ENCODE results near the gene ALOX12B.

DNA sequence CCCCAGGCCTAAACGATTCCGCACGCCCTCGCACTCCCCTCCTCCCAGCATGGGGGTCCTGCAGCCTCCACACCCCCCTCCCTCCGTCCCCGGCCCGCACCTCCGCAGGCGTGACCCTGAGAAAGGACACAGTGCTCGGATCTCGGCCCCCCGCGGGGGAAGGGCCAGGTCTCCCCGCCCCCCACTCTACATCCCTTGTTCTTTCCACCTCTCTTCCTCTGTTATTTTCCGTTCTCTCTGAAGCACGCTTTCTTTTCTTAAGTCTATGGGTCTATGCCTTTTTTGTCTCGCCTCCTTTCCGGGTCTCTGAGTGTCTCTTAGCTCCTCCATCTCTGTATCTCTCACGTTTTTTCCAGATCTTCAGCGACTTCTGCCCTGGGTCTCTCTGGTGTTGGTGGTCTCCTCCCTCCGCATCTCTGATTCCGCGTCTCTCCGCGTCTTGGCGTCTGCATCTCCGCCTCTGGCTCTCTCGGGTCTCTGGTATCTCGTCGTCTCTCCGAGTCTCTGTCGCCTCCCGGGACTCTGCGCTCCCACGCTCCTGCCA lies 38.5 kb upstream of the ALOX12B start:
- TF ChIP-seq NR3C1 (CRISPR knock-in tag; IDR thresholded peaks at IDR 0.05) (no peak), ZNF672 (CRISPR knock-in tag; IDR thresholded peaks at IDR 0.05) (no peak), MAFG (CRISPR knock-in tag; IDR thresholded peaks at IDR 0.05) (no peak), ZNF24 (IDR thresholded peaks at IDR 0.05) (no peak), IRF2 (CRISPR knock-in tag; IDR thresholded peaks at IDR 0.05) (no peak), CEBPB (IDR thresholded peaks at IDR 0.05; ENCODE audit: borderline replicate concordance, low read depth, low read length) (no peak), MYC (CRISPR knock-in tag; IDR thresholded peaks at IDR 0.05; ENCODE audit: borderline replicate concordance) (no peak), FOSL2 (CRISPR knock-in tag; IDR thresholded peaks at IDR 0.05) (no peak), ATF1 (CRISPR knock-in tag; IDR thresholded peaks at IDR 0.05) (no peak), KLF16 (CRISPR knock-in tag; IDR thresholded peaks at IDR 0.05) (no peak; a peak in 2 of 4 replicates), RFX3 (CRISPR knock-in tag; IDR thresholded peaks at IDR 0.05) (no peak)
- TF ChIP-seq, protein P1, sequence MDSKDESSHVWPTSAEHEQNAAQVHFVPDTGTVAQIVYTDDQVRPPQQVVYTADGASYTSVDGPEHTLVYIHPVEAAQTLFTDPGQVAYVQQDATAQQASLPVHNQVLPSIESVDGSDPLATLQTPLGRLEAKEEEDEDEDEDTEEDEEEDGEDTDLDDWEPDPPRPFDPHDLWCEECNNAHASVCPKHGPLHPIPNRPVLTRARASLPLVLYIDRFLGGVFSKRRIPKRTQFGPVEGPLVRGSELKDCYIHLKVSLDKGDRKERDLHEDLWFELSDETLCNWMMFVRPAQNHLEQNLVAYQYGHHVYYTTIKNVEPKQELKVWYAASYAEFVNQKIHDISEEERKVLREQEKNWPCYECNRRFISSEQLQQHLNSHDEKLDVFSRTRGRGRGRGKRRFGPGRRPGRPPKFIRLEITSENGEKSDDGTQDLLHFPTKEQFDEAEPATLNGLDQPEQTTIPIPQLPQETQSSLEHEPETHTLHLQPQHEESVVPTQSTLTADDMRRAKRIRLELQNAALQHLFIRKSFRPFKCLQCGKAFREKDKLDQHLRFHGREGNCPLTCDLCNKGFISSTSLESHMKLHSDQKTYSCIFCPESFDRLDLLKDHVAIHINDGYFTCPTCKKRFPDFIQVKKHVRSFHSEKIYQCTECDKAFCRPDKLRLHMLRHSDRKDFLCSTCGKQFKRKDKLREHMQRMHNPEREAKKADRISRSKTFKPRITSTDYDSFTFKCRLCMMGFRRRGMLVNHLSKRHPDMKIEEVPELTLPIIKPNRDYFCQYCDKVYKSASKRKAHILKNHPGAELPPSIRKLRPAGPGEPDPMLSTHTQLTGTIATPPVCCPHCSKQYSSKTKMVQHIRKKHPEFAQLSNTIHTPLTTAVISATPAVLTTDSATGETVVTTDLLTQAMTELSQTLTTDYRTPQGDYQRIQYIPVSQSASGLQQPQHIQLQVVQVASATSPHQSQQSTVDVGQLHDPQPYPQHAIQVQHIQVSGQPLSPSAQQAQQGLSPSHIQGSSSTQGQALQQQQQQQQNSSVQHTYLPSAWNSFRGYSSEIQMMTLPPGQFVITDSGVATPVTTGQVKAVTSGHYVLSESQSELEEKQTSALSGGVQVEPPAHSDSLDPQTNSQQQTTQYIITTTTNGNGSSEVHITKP (CRISPR knock-in tag; IDR thresholded peaks at IDR 0.05; ENCODE audit: low read depth), result no peak
- TF ChIP-seq, protein P2, sequence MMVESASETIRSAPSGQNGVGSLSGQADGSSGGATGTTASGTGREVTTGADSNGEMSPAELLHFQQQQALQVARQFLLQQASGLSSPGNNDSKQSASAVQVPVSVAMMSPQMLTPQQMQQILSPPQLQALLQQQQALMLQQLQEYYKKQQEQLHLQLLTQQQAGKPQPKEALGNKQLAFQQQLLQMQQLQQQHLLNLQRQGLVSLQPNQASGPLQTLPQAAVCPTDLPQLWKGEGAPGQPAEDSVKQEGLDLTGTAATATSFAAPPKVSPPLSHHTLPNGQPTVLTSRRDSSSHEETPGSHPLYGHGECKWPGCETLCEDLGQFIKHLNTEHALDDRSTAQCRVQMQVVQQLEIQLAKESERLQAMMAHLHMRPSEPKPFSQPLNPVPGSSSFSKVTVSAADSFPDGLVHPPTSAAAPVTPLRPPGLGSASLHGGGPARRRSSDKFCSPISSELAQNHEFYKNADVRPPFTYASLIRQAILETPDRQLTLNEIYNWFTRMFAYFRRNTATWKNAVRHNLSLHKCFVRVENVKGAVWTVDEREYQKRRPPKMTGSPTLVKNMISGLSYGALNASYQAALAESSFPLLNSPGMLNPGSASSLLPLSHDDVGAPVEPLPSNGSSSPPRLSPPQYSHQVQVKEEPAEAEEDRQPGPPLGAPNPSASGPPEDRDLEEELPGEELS (CRISPR knock-in tag; IDR thresholded peaks at IDR 0.05), result no peak
- TF ChIP-seq, protein P3, sequence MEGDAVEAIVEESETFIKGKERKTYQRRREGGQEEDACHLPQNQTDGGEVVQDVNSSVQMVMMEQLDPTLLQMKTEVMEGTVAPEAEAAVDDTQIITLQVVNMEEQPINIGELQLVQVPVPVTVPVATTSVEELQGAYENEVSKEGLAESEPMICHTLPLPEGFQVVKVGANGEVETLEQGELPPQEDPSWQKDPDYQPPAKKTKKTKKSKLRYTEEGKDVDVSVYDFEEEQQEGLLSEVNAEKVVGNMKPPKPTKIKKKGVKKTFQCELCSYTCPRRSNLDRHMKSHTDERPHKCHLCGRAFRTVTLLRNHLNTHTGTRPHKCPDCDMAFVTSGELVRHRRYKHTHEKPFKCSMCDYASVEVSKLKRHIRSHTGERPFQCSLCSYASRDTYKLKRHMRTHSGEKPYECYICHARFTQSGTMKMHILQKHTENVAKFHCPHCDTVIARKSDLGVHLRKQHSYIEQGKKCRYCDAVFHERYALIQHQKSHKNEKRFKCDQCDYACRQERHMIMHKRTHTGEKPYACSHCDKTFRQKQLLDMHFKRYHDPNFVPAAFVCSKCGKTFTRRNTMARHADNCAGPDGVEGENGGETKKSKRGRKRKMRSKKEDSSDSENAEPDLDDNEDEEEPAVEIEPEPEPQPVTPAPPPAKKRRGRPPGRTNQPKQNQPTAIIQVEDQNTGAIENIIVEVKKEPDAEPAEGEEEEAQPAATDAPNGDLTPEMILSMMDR (CRISPR knock-in tag; IDR thresholded peaks at IDR 0.05), result no peak

Data from HepG2 (cell line).